Activated CD4-positive, alpha-beta T cell treated with anti-CD3 and anti-CD28 coated beads, Interleukin-2, amount 10 ng/mL, durations not matched to agents 24 days and 14 days (primary cell): ENCODE data around the gene ZIC2. TPM values are rescaled to one million over a fixed set of nuclear protein-coding genes. Genes with fewer than 3 reads are reported as not detected.

Experiments used
- DNase-seq: peaks from one replicate; pipeline ENCODE4 v3.0.0; 2022
- H3K27ac Mint-ChIP-seq: one replicate; pipeline ENCODE4 v1.8.0; 2022; ENCODE audit warnings: mild to moderate bottlenecking, mixed read lengths
- H3K27me3 Mint-ChIP-seq: one replicate; pipeline ENCODE4 v1.8.0; 2022; ENCODE audit warnings: mixed read lengths
- H3K36me3 Mint-ChIP-seq: one replicate; pipeline ENCODE4 v1.8.0; 2022; ENCODE audit warnings: low read depth, mild to moderate bottlenecking, mixed read lengths
- H3K4me1 Mint-ChIP-seq: one replicate; pipeline ENCODE4 v1.8.0; 2021; ENCODE audit warnings: mixed read lengths
- H3K4me3 Mint-ChIP-seq: one replicate; pipeline ENCODE4 v1.8.0; 2022; ENCODE audit warnings: mild to moderate bottlenecking, moderate library complexity, mixed read lengths
- H3K9me3 Mint-ChIP-seq: one replicate; pipeline ENCODE4 v1.8.0; 2021; ENCODE audit warnings: mixed read lengths
- intact Hi-C: fragments of 100-400 bp; cut with micrococcal nuclease; formaldehyde crosslinking; loops from one replicate; pipeline ENCODE4 v1.15.1; 2023
- total RNA-seq: library from RNA; stranded (reverse); gene quantifications from 2 replicates; pipeline ENCODE4 v1.2.3, GENCODE V29; 2022

ZIC2 gene
- total RNA-seq, 1 donor from 2014 or later = not detected

- no peak for DNase-seq
- Mint-ChIP-seq H3K27me3 (peaks cover 70% of the 10 kb centered on the region), H3K9me3 (peaks cover 3% of the 10 kb centered on the region), H3K27ac (no peak overlapping the region), H3K36me3 (peaks cover 12% of the 10 kb centered on the region), H3K4me1 (peaks cover 13% of the 10 kb centered on the region), H3K4me3 (no peak overlapping the region)
- intact Hi-C loops = no loop called here
These were observed 16.1 kb upstream of the ZIC2 start for GRCh38 chr13:99965329-99966000.

GRCh38 chr13:99966064-99966805 lies 15.3 kb upstream of the ZIC2 start:
- Mint-ChIP-seq H3K4me3 (no peak overlapping the region), H3K27me3 (peaks cover 63% of the 10 kb centered on the region), H3K36me3 (peaks cover 12% of the 10 kb centered on the region), H3K4me1 (peaks cover 13% of the 10 kb centered on the region), H3K27ac (no peak overlapping the region), H3K9me3 (peaks cover 3% of the 10 kb centered on the region)
- intact Hi-C loops = no loop called here
- no peak for DNase-seq

GRCh38 chr13:99967498-99967868 lies 14.1 kb upstream of the ZIC2 start:
- peaks cover 17% of the 10 kb centered on the region for H3K36me3 Mint-ChIP-seq
- peaks cover 60% of the 10 kb centered on the region for H3K27me3 Mint-ChIP-seq
- peaks cover 17% of the 10 kb centered on the region for H3K4me1 Mint-ChIP-seq
- peaks cover 9% of the 10 kb centered on the region for H3K9me3 Mint-ChIP-seq
- peak overlapping the region; percentile 79 for H3K27ac Mint-ChIP-seq
- intact Hi-C loops = no loop called here
- H3K4me3 Mint-ChIP-seq = peak overlapping the region; percentile 8
- DNase-seq = no peak

DNA sequence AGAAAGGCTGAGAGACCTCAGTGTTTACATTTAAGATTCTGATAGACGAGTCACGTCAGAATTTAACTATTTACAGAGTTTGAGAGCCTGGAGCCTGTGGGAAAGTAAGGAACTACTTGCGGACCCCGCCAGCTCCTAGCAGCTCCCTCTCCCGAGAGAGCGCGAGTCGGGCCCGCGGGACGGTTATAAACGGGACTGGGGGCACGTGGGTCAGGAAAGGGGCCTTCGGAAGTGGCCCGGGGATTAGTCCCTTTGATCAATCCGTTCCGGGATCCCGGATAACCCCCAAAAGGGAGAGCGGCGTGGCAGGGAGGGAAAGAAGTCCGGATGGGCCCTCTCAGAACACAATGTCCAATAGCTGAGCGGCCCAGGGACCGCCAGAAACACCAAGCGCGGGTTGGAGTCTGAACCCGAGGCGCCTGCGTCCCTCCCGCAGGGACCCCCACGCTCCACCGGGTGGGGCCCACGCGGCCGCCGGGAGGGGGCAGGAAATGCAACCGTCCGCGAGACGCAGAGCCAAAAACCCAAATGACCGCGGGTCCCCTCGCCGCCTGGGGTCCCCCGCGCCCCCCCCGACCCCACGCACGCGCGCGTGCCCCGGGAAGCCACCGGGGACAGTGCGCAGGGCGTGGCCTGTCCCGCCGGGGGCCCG lies 13.6 kb upstream of the ZIC2 start:
- Mint-ChIP-seq H3K9me3 (peaks cover 10% of the 10 kb centered on the region), H3K36me3 (peaks cover 17% of the 10 kb centered on the region), H3K27me3 (peaks cover 60% of the 10 kb centered on the region), H3K27ac (peak overlapping the region; percentile 79), H3K4me3 (no peak overlapping the region), H3K4me1 (peaks cover 17% of the 10 kb centered on the region)
- intact Hi-C loops = loop anchor here (1.0 kb wide), 1 partner anchor 8 kb away; no protein-coding TSS in a partner anchor
- DNase-seq = peak; percentile 61

- Mint-ChIP-seq H3K27ac (peak overlapping the region; percentile 89), H3K27me3 (peaks cover 66% of the 10 kb centered on the region), H3K9me3 (peaks cover 16% of the 10 kb centered on the region), H3K36me3 (peaks cover 18% of the 10 kb centered on the region), H3K4me1 (peaks cover 17% of the 10 kb centered on the region), H3K4me3 (peak overlapping the region; percentile 63)
- intact Hi-C loops = loop anchor here (1.0 kb wide), 1 partner anchor 8 kb away; no protein-coding TSS in a partner anchor
- DNase-seq = peak; percentile 62
These were observed 12.8 kb upstream of the ZIC2 start for GRCh38 chr13:99968521-99969452.

DNA sequence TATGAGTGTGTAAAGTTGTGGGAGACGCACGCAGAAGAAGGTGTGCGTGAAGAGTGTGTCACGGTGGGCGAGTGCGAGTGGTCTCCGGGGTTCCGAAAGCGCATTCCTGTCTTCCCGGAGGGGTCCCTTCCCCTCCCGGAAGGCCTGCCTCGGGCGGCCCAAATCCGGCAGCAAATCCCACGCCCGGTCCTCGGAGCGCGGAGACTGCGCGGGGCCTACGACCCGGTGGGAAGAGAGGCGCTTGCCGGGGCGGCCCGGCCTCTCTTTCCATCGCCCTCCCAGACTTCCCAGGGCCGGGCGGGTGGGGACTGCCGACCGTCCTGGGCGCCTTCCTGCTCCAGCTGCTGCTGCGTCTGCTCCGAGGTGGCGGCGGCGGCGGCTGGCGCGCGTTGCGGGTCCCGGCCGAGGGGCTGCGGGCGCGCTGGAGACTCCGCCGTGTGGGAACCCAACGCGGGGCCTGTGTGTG lies 12.1 kb upstream of the ZIC2 start:
- H3K36me3 Mint-ChIP-seq = peaks cover 18% of the 10 kb centered on the region
- intact Hi-C loops = no loop called here
- peaks cover 17% of the 10 kb centered on the region for H3K4me1 Mint-ChIP-seq
- H3K27me3 Mint-ChIP-seq = peaks cover 67% of the 10 kb centered on the region
- H3K4me3 Mint-ChIP-seq = peak overlapping the region; percentile 70
- H3K27ac Mint-ChIP-seq = peak overlapping the region; percentile 89
- no peak for DNase-seq
- H3K9me3 Mint-ChIP-seq = peaks cover 22% of the 10 kb centered on the region

- Mint-ChIP-seq H3K27me3 (peaks cover 70% of the 10 kb centered on the region), H3K4me3 (peak overlapping the region; percentile 70), H3K36me3 (peaks cover 18% of the 10 kb centered on the region), H3K4me1 (peaks cover 17% of the 10 kb centered on the region), H3K27ac (peak overlapping the region; percentile 80), H3K9me3 (peaks cover 23% of the 10 kb centered on the region)
- intact Hi-C loops = loop anchor here (2.0 to 5.0 kb wide), 2 partner anchors 13 to 73 kb away; no protein-coding TSS in a partner anchor
- DNase-seq = peak; percentile 77
These were observed 11.5 kb upstream of the ZIC2 start for GRCh38 chr13:99969919-99970650.

DNA sequence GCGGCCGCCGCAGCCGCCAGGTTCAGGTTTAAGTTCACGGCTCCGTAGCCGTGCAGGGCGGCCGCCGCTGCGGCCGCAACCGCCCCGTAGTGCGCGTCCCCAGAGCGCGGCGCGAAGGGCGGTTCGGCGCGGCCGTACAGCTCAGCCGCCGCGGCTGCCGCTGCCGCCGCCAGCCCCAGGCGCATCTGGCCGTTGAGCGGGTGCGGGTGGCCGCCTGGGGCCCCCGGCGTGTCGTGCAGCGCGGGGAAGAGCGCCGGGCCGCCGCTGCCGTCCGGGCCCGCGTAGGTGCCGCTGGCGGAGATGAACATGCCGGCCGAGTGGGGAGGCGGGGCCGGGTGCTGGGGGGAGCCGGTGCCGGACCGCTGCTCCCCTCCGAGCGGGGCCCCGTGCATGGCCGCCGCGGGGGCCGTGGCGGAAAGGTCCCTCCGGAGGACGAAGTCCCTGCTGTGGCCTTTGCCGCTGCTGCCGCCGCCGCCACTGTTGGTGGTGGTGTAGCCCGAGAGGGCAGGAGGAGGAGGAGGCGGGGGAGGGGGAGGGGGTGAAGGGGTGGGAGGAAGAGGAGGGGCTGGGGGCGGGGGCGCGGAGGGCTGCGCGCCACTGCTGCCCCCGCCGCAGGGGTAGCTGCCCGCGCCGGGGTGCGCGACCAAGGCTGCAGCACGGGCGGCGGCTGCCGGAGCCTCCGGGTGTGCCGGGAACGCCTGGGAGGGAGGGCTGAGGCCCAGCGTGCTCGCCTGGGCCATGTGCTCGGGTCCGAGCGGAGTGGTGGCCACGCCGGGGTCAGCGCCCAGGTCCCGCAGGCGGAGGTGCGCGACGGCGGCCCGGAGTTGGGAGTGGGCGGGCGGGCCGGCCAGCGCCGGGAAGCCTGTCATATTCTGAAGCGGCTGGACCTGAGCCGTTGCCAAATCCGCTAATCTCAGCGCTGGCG lies 10.7 kb upstream of the ZIC2 start:
- H3K4me1 Mint-ChIP-seq = peaks cover 17% of the 10 kb centered on the region
- H3K4me3 Mint-ChIP-seq = no peak overlapping the region
- peaks cover 71% of the 10 kb centered on the region for H3K27me3 Mint-ChIP-seq
- H3K27ac Mint-ChIP-seq = peak overlapping the region; percentile 34
- intact Hi-C loops = loop anchor here (2.0 to 5.0 kb wide), 2 partner anchors 14 to 74 kb away; no protein-coding TSS in a partner anchor
- peaks cover 18% of the 10 kb centered on the region for H3K36me3 Mint-ChIP-seq
- H3K9me3 Mint-ChIP-seq = peaks cover 23% of the 10 kb centered on the region
- DNase-seq = peak; percentile 60

- Mint-ChIP-seq H3K27me3 (peaks cover 71% of the 10 kb centered on the region), H3K36me3 (peaks cover 18% of the 10 kb centered on the region), H3K9me3 (peaks cover 27% of the 10 kb centered on the region), H3K4me3 (peak within 1 kb of the TSS; percentile 24), H3K27ac (peak within 1 kb of the TSS; percentile 59), H3K4me1 (peaks cover 17% of the 10 kb centered on the region)
- DNase-seq = peak; percentile 59
- intact Hi-C loops = loop anchor here (2.0 to 5.0 kb wide), 2 partner anchors 15 to 74 kb away; no protein-coding TSS in a partner anchor
These were observed 9.9 kb upstream of the ZIC2 start, which contains the start of gene ZIC5 for GRCh38 chr13:99971576-99972189. Gene ZIC5 (minus strand): TSS chr13:99971767. CDS start chr13:99971603, 164 bp downstream.

DNA sequence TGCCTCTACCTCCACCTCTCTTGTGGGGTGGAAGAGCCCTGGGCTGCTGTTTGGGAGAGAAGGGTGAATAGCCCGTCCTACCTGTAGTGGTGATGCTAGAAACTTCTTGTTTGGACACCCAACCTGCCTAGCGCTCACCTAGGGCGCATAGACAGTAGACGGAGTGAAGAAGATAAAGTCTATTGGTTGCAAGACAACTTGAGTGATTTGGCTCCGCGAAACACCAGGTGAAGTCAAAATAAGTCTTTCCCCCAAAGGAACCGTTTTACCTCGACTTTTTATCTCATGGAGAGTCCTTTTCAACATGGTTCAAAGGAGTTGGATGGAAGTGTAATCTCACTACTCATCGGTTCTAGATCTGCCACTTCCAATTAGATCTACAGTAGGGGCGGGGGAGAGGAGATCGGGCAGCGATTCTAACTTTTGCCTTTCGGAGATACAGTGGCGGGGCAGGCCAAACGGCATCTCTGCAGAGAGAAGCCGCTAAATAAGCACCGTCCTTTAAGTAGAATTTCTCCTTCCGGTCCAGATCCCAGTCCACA lies 9.3 kb upstream of the ZIC2 start:
- peaks cover 73% of the 10 kb centered on the region for H3K27me3 Mint-ChIP-seq
- peaks cover 17% of the 10 kb centered on the region for H3K4me1 Mint-ChIP-seq
- peaks cover 33% of the 10 kb centered on the region for H3K9me3 Mint-ChIP-seq
- peak; percentile 60 for DNase-seq
- peak overlapping the region; percentile 59 for H3K27ac Mint-ChIP-seq
- intact Hi-C loops = loop anchor here (5.0 kb wide), 1 partner anchor 75 kb away; no protein-coding TSS in a partner anchor
- peaks cover 18% of the 10 kb centered on the region for H3K36me3 Mint-ChIP-seq
- peak overlapping the region; percentile 24 for H3K4me3 Mint-ChIP-seq
